H9 (cell line): Measurements from ENCODE around the gene SYP. TPM values are rescaled to one million over a fixed set of nuclear protein-coding genes. Genes with fewer than 3 reads are reported as not detected.

Source experiments
- DNase-seq: peaks from one replicate; pipeline ENCODE4 v3.0.0-alpha.2; 2017
- H2AFZ ChIP-seq: one replicate; pipeline ENCODE4 v1.6.1; 2013; ENCODE audit warnings: mild to moderate bottlenecking, low read length, control low read depth, moderate library complexity
- H2AK5ac ChIP-seq: 2 replicates; pipeline ENCODE4 v1.6.1; 2013; ENCODE audit warnings: low read length, control low read depth, mixed read lengths; ENCODE audit not compliant: insufficient read length
- H2BK120ac ChIP-seq: one replicate; pipeline ENCODE4 v1.6.1; 2013; ENCODE audit warnings: low read depth, mild to moderate bottlenecking, low read length, control low read depth, inconsistent platforms; ENCODE audit not compliant: poor library complexity, severe bottlenecking
- H2BK12ac ChIP-seq: 2 replicates; pipeline ENCODE4 v1.6.1; 2013; ENCODE audit warnings: low read length, control low read depth, mixed read lengths, low read depth; ENCODE audit not compliant: insufficient read length
- H2BK15ac ChIP-seq: 2 replicates; pipeline ENCODE4 v1.6.1; 2013; ENCODE audit warnings: low read depth, low read length, control low read depth
- H2BK20ac ChIP-seq: one replicate; pipeline ENCODE4 v1.6.1; 2013; ENCODE audit warnings: low read depth, mild to moderate bottlenecking, low read length, control low read depth, inconsistent platforms; ENCODE audit not compliant: poor library complexity, severe bottlenecking
- H2BK5ac ChIP-seq: 2 replicates; pipeline ENCODE4 v1.6.1; 2013; ENCODE audit warnings: low read length, control low read depth, mixed read lengths; ENCODE audit not compliant: insufficient read length
- H3K14ac ChIP-seq: 2 replicates; pipeline ENCODE4 v1.6.1; 2013; ENCODE audit warnings: low read length, control low read depth; ENCODE audit not compliant: insufficient read depth
- H3K18ac ChIP-seq: 2 replicates; pipeline ENCODE4 v1.6.1; 2013; ENCODE audit warnings: low read depth, mild to moderate bottlenecking, mixed read lengths, low read length, control low read depth; ENCODE audit not compliant: insufficient read length
- H3K23ac ChIP-seq: 2 replicates; pipeline ENCODE4 v1.6.1; 2013; ENCODE audit warnings: low read length, control low read depth, mixed read lengths, low read depth; ENCODE audit not compliant: insufficient read length
- H3K23me2 ChIP-seq: 2 replicates; pipeline ENCODE4 v1.6.1; 2013; ENCODE audit warnings: low read depth, mild to moderate bottlenecking, mixed read lengths, low read length, control low read depth; ENCODE audit not compliant: insufficient read length, poor library complexity, severe bottlenecking
- H3K27ac ChIP-seq: 2 replicates; pipeline ENCODE4 v1.5.1; 2013; ENCODE audit warnings: low read length, control low read depth, mixed read lengths, low read depth; ENCODE audit not compliant: insufficient read length
- H3K27me3 ChIP-seq: 2 replicates; pipeline ENCODE4 v1.6.1; 2013; ENCODE audit warnings: low read length, control low read depth, inconsistent platforms; ENCODE audit not compliant: insufficient read depth
- H3K4ac ChIP-seq: 2 replicates; pipeline ENCODE4 v1.6.1; 2013; ENCODE audit warnings: low read depth, mild to moderate bottlenecking, control low read depth, inconsistent platforms, low read length, moderate library complexity
- H3K4me1 ChIP-seq: 2 replicates; pipeline ENCODE4 v1.6.1; 2013; ENCODE audit warnings: low read length, control low read depth, inconsistent platforms; ENCODE audit not compliant: insufficient read depth
- H3K4me2 ChIP-seq: 2 replicates; pipeline ENCODE4 v1.6.1; 2013; ENCODE audit warnings: low read length, control low read depth, mixed read lengths; ENCODE audit not compliant: insufficient read length, insufficient read depth
- H3K56ac ChIP-seq: 2 replicates; pipeline ENCODE4 v1.6.1; 2013; ENCODE audit warnings: low read depth, mild to moderate bottlenecking, mixed read lengths, low read length, control low read depth; ENCODE audit not compliant: insufficient read length
- H3K79me1 ChIP-seq: 2 replicates; pipeline ENCODE4 v1.6.1; 2013; ENCODE audit warnings: low read depth, mild to moderate bottlenecking, moderate library complexity, low read length, control low read depth, inconsistent platforms; ENCODE audit not compliant: insufficient read depth, poor library complexity, severe bottlenecking
- H3K79me2 ChIP-seq: 2 replicates; pipeline ENCODE4 v1.6.1; 2013; ENCODE audit warnings: low read length, control low read depth, inconsistent platforms; ENCODE audit not compliant: insufficient read depth
- H3K9ac ChIP-seq: 2 replicates; pipeline ENCODE4 v1.6.1; 2013; ENCODE audit warnings: low read length, control low read depth, mixed read lengths; ENCODE audit not compliant: insufficient read length; ENCODE audit errors: extremely low read depth
- H3K9me3 ChIP-seq: one replicate; pipeline ENCODE4 v1.6.1; 2013; ENCODE audit warnings: low read depth, low read length, inconsistent platforms; ENCODE audit not compliant: control insufficient read depth
- H3T11ph ChIP-seq: one replicate; pipeline ENCODE4 v1.6.1; 2013; ENCODE audit warnings: mild to moderate bottlenecking, low read length, control low read depth, inconsistent platforms
- H4K20me1 ChIP-seq: one replicate; pipeline ENCODE4 v1.6.1; 2013; ENCODE audit not compliant: control insufficient read depth, insufficient read length, insufficient read depth
- H4K5ac ChIP-seq: 2 replicates; pipeline ENCODE4 v1.6.1; 2013; ENCODE audit warnings: low read depth, mild to moderate bottlenecking, mixed read lengths, low read length, control low read depth; ENCODE audit not compliant: insufficient read length
- H4K8ac ChIP-seq: replicated peaks from 2 replicates; pipeline ENCODE4 v1.6.1; 2013; ENCODE audit warnings: low read length, control low read depth, mixed read lengths, low read depth; ENCODE audit not compliant: insufficient read length
- H4K91ac ChIP-seq: 2 replicates; pipeline ENCODE4 v1.6.1; 2013; ENCODE audit warnings: low read depth, mild to moderate bottlenecking, moderate library complexity, mixed read lengths, low read length, control low read depth; ENCODE audit not compliant: insufficient read length
- H3K27ac Mint-ChIP-seq, 3 experiments: 2 replicates in 2 of 3; 3 replicates in 1 of 3; pipeline ENCODE4 v1.8.0; 2020 to 2021; ENCODE audit warnings: mixed read lengths in 3 of 3, mild to moderate bottlenecking in 1 of 3, moderate library complexity in 1 of 3
- H3K27me3 Mint-ChIP-seq: 2 replicates; pipeline ENCODE4 v1.8.0; 2021; ENCODE audit warnings: low read depth, mild to moderate bottlenecking, moderate library complexity, mixed read lengths
- H3K36me3 Mint-ChIP-seq, 3 experiments: 2 replicates in 2 of 3; 3 replicates in 1 of 3; pipeline ENCODE4 v1.8.0; 2020 to 2021; ENCODE audit warnings: low read depth in 3 of 3, mixed read lengths in 3 of 3; ENCODE audit not compliant: insufficient read depth in 1 of 3
- H3K4me1 Mint-ChIP-seq, 2 experiments: 2 replicates each; pipeline ENCODE4 v1.8.0; 2020; ENCODE audit warnings: mixed read lengths in 2 of 2
- H3K4me3 Mint-ChIP-seq, 2 experiments: 2 replicates in 1 of 2; 3 replicates in 1 of 2; pipeline ENCODE4 v1.8.0; 2020 to 2021; ENCODE audit warnings: mild to moderate bottlenecking in 2 of 2, mixed read lengths in 2 of 2, moderate library complexity in 1 of 2
- H3K9me3 Mint-ChIP-seq, 2 experiments: 2 replicates in 1 of 2; 3 replicates in 1 of 2; pipeline ENCODE4 v1.8.0; 2020; ENCODE audit warnings: mild to moderate bottlenecking in 2 of 2, mixed read lengths in 2 of 2, moderate library complexity in 1 of 2
- CTCF ChIP-seq: fragments of 200-600 bp; sonication (generic); conservative IDR thresholded peaks from 3 replicates; pipeline ENCODE4 v1.8.0; 2021; ENCODE audit warnings: antibody characterized with exemption, mild to moderate bottlenecking
- WGBS: extraction: QIAGEN DNeasy Blood & Tissue Kit; methylation state at CpG from one replicate; pipeline ENCODE4 v1.1.7; 2013; ENCODE audit warnings: missing lambda C conversion rate, low lambda C conversion rate, mixed read lengths; ENCODE audit not compliant: insufficient read length; ENCODE audit errors: extremely low coverage; 5-methylcytosine and 5-hydroxymethylcytosine counted together
- total RNA-seq: library from RNA; stranded (reverse); gene quantifications from 2 replicates; pipeline ENCODE4 v1.2.1, GENCODE V29; 2021

Gene SYP
- total RNA-seq, 1 experiment from 2014 or later, result 1.8 TPM

GRCh38 chrX:49226946-49227345 lies 27.0 kb upstream of the SYP start:
- Histone ChIP-seq H3K9ac (no peak overlapping the region), H4K5ac (no peak overlapping the region), H3K4me1 (no peaks in the 10 kb centered on the region; the same call in 1 of the 2 replicates), H3K9me3 (peaks cover 31% of the 10 kb centered on the region), H4K20me1 (no peaks in the 10 kb centered on the region), H2BK120ac (no peak overlapping the region), H4K91ac (no peak overlapping the region), H3K4me2 (no peak overlapping the region), H2AK5ac (no peak overlapping the region), H2BK5ac (no peak overlapping the region), H3K14ac (no peak overlapping the region), H3K27ac (no peak overlapping the region), H3T11ph (no peak overlapping the region), H2BK12ac (no peak overlapping the region), H3K23ac (no peak overlapping the region), H3K79me2 (no peaks in the 10 kb centered on the region), H4K8ac (no peak overlapping the region), H3K23me2 (no peaks in the 10 kb centered on the region), H2AFZ (no peak overlapping the region), H3K27me3 (no peaks in the 10 kb centered on the region), H3K4ac (no peak overlapping the region), H3K79me1 (no peaks in the 10 kb centered on the region), H3K18ac (no peak overlapping the region), H2BK15ac (no peak overlapping the region), H2BK20ac (no peak overlapping the region), H3K56ac (no peak overlapping the region)
- H3K27me3 Mint-ChIP-seq, result peaks cover 12% of the 10 kb centered on the region
- H3K4me1 Mint-ChIP-seq, result peaks cover 7 to 22% of the 10 kb centered on the region in 2 experiments
- peaks cover 2 to 4% (median 3%) of the 10 kb centered on the region in 3 experiments; a peak in 5 of 7 replicates for H3K36me3 Mint-ChIP-seq
- DNase-seq, result no peak
- H3K9me3 Mint-ChIP-seq, result peaks cover 73 to 85% of the 10 kb centered on the region in 2 experiments
- no peak overlapping the region for H3K27ac Mint-ChIP-seq
- TF ChIP-seq CTCF, result no peak
- H3K4me3 Mint-ChIP-seq, result no peak overlapping the region
- WGBS, result no CpG with 5 or more reads among the region's 9 CpGs
